ENCODE measurements around the gene RELN.
"Not testable (repeated sequence)": the region's sequence is repeated elsewhere in the genome, so short reads cannot be mapped to it uniquely, and the experiment has no call there.

RELN gene

GRCh38 chr7:103795107-103795506 lies 194.4 kb downstream of the RELN start:
- Histone ChIP-seq H3K4me3 (ENCODE audit: low read length) (no peak overlapping the region), H3K27ac (ENCODE audit: low read length) (no peak overlapping the region), H3K36me3 (ENCODE audit: control insufficient read depth, insufficient read depth, low read length) (no peaks in the 10 kb centered on the region), H3K27me3 (ENCODE audit: control insufficient read depth, insufficient read depth, low read length) (no peaks in the 10 kb centered on the region), H3K4me1 (ENCODE audit: control insufficient read depth, insufficient read depth, low read length) (no peaks in the 10 kb centered on the region), H3K9me3 (ENCODE audit: control insufficient read depth, insufficient read depth, low read length) (no peaks in the 10 kb centered on the region)
- no peak for DNase-seq (ENCODE audit: low read depth, low spot score)
- no CpG with 5 or more reads among the region's 1 CpG for WGBS (ENCODE audit: insufficient coverage, insufficient read length)

- Histone ChIP-seq H3K4me1 (ENCODE audit: control insufficient read depth, insufficient read depth, low read length) (no peaks in the 10 kb centered on the region), H3K27me3 (ENCODE audit: control insufficient read depth, insufficient read depth, low read length) (no peaks in the 10 kb centered on the region), H3K36me3 (ENCODE audit: control insufficient read depth, insufficient read depth, low read length) (no peaks in the 10 kb centered on the region), H3K4me3 (ENCODE audit: low read length) (no peak overlapping the region), H3K9me3 (ENCODE audit: control insufficient read depth, insufficient read depth, low read length) (no peaks in the 10 kb centered on the region), H3K27ac (ENCODE audit: low read length) (no peak overlapping the region)
- WGBS (ENCODE audit: insufficient coverage, insufficient read length), result no CpG with 5 or more reads among the region's 1 CpG
- no peak for DNase-seq (ENCODE audit: low read depth, low spot score)
Measured at GRCh38 chr7:103794424-103794823, 195.0 kb downstream of the RELN start.

GRCh38 chr7:103793614-103794013 lies 195.8 kb downstream of the RELN start:
- no peak for DNase-seq (ENCODE audit: low read depth, low spot score)
- no peak overlapping the region for H3K4me3 ChIP-seq (ENCODE audit: low read length)
- no peaks in the 10 kb centered on the region for H3K9me3 ChIP-seq (ENCODE audit: control insufficient read depth, insufficient read depth, low read length)
- no peaks in the 10 kb centered on the region for H3K4me1 ChIP-seq (ENCODE audit: control insufficient read depth, insufficient read depth, low read length)
- H3K36me3 ChIP-seq (ENCODE audit: control insufficient read depth, insufficient read depth, low read length), result no peaks in the 10 kb centered on the region
- no peaks in the 10 kb centered on the region for H3K27me3 ChIP-seq (ENCODE audit: control insufficient read depth, insufficient read depth, low read length)
- WGBS (ENCODE audit: insufficient coverage, insufficient read length), result no CpG with 5 or more reads among the region's 5 CpGs
- no peak overlapping the region for H3K27ac ChIP-seq (ENCODE audit: low read length)

DNA sequence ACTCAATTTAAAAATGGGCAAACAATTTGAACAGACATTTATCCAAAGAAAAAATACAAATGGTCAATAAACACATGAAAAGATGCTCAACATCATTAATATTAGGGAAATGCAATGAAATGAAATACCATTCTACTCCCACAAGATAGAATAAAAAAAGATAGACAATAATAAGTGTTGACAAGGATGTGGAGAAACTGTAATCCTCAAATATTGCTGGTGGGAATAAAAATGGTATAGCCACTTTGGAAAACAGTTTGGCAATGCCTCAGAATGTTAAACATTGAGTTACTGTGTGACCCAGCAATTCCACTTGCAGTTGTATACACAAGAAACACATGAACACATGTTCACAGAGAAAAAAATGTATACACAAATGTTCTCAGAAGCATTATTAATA lies 197.6 kb downstream of the RELN start:
- no peaks in the 10 kb centered on the region for H3K9me3 ChIP-seq (ENCODE audit: control insufficient read depth, insufficient read depth, low read length)
- H3K4me3 ChIP-seq (ENCODE audit: low read length), result no peak overlapping the region
- no peaks in the 10 kb centered on the region for H3K4me1 ChIP-seq (ENCODE audit: control insufficient read depth, insufficient read depth, low read length)
- no peak for DNase-seq (ENCODE audit: low read depth, low spot score)
- H3K27me3 ChIP-seq (ENCODE audit: control insufficient read depth, insufficient read depth, low read length), result no peaks in the 10 kb centered on the region
- H3K36me3 ChIP-seq (ENCODE audit: control insufficient read depth, insufficient read depth, low read length), result no peaks in the 10 kb centered on the region
- H3K27ac ChIP-seq (ENCODE audit: low read length), result no peak overlapping the region

- not testable (repeated sequence) for H3K9me3 ChIP-seq (ENCODE audit: control insufficient read depth, insufficient read depth, low read length); H3K36me3 ChIP-seq (ENCODE audit: control insufficient read depth, insufficient read depth, low read length); H3K4me1 ChIP-seq (ENCODE audit: control insufficient read depth, insufficient read depth, low read length); H3K27ac ChIP-seq (ENCODE audit: low read length); H3K27me3 ChIP-seq (ENCODE audit: control insufficient read depth, insufficient read depth, low read length); H3K4me3 ChIP-seq (ENCODE audit: low read length); DNase-seq (ENCODE audit: low read depth, low spot score)
- WGBS (ENCODE audit: insufficient coverage, insufficient read length), result no CpG with 5 or more reads among the region's 1 CpG
Measured at GRCh38 chr7:103787041-103787440, 202.4 kb downstream of the RELN start.

GRCh38 chr7:103784646-103785286 lies 204.7 kb downstream of the RELN start:
- H3K9me3 ChIP-seq (ENCODE audit: control insufficient read depth, insufficient read depth, low read length), result no peaks in the 10 kb centered on the region
- no peaks in the 10 kb centered on the region for H3K27me3 ChIP-seq (ENCODE audit: control insufficient read depth, insufficient read depth, low read length)
- no peaks in the 10 kb centered on the region for H3K36me3 ChIP-seq (ENCODE audit: control insufficient read depth, insufficient read depth, low read length)
- DNase-seq (ENCODE audit: low read depth, low spot score), result no peak
- H3K4me3 ChIP-seq (ENCODE audit: low read length), result no peak overlapping the region
- no peak overlapping the region for H3K27ac ChIP-seq (ENCODE audit: low read length)
- H3K4me1 ChIP-seq (ENCODE audit: control insufficient read depth, insufficient read depth, low read length), result no peaks in the 10 kb centered on the region
- no CpG with 5 or more reads among the region's 1 CpG for WGBS (ENCODE audit: insufficient coverage, insufficient read length)

DNA sequence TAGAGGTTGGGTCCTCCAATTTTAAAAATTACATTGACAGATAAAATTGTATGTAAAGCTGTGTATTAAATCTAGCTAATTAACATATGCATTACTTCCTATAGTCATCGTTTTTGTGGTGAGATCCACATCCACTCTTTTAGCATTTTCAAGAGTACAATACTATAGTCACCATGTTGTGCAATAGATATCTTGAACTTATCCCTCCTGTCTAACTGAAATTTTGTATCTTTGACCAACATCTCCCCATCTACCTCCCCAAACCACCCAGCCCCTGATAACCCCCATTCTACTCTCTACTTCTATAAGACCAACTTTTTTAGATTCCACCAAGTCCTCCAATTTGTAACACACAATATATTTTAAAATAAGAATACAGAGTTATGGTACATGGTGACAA lies 208.0 kb downstream of the RELN start:
- H3K36me3 ChIP-seq (ENCODE audit: control insufficient read depth, insufficient read depth, low read length), result no peaks in the 10 kb centered on the region
- H3K4me1 ChIP-seq (ENCODE audit: control insufficient read depth, insufficient read depth, low read length), result no peaks in the 10 kb centered on the region
- DNase-seq (ENCODE audit: low read depth, low spot score), result no peak
- H3K4me3 ChIP-seq (ENCODE audit: low read length), result no peak overlapping the region
- WGBS (ENCODE audit: insufficient coverage, insufficient read length), result no CpG with 5 or more reads among the region's 1 CpG
- no peaks in the 10 kb centered on the region for H3K27me3 ChIP-seq (ENCODE audit: control insufficient read depth, insufficient read depth, low read length)
- no peaks in the 10 kb centered on the region for H3K9me3 ChIP-seq (ENCODE audit: control insufficient read depth, insufficient read depth, low read length)
- H3K27ac ChIP-seq (ENCODE audit: low read length), result no peak overlapping the region

- DNase-seq (ENCODE audit: low read depth, low spot score); H3K27me3 ChIP-seq (ENCODE audit: control insufficient read depth, insufficient read depth, low read length); H3K4me3 ChIP-seq (ENCODE audit: low read length); H3K36me3 ChIP-seq (ENCODE audit: control insufficient read depth, insufficient read depth, low read length); H3K4me1 ChIP-seq (ENCODE audit: control insufficient read depth, insufficient read depth, low read length); H3K27ac ChIP-seq (ENCODE audit: low read length); H3K9me3 ChIP-seq (ENCODE audit: control insufficient read depth, insufficient read depth, low read length): not testable (repeated sequence)
- WGBS (ENCODE audit: insufficient coverage, insufficient read length), result no CpG with 5 or more reads among the region's 2 CpGs
Measured at GRCh38 chr7:103780561-103780960, 208.9 kb downstream of the RELN start.

GRCh38 chr7:103777440-103777839 lies 212.0 kb downstream of the RELN start:
- no peak for DNase-seq (ENCODE audit: low read depth, low spot score)
- H3K27me3 ChIP-seq (ENCODE audit: control insufficient read depth, insufficient read depth, low read length), result no peaks in the 10 kb centered on the region
- WGBS (ENCODE audit: insufficient coverage, insufficient read length), result no CpG with 5 or more reads among the region's 6 CpGs
- no peaks in the 10 kb centered on the region for H3K4me1 ChIP-seq (ENCODE audit: control insufficient read depth, insufficient read depth, low read length)
- H3K4me3 ChIP-seq (ENCODE audit: low read length), result no peak overlapping the region
- no peaks in the 10 kb centered on the region for H3K36me3 ChIP-seq (ENCODE audit: control insufficient read depth, insufficient read depth, low read length)
- no peak overlapping the region for H3K27ac ChIP-seq (ENCODE audit: low read length)
- no peaks in the 10 kb centered on the region for H3K9me3 ChIP-seq (ENCODE audit: control insufficient read depth, insufficient read depth, low read length)

GRCh38 chr7:103773726-103774125 lies 215.7 kb downstream of the RELN start:
- no peak overlapping the region for H3K4me3 ChIP-seq (ENCODE audit: low read length)
- no peaks in the 10 kb centered on the region for H3K36me3 ChIP-seq (ENCODE audit: control insufficient read depth, insufficient read depth, low read length)
- no peaks in the 10 kb centered on the region for H3K27me3 ChIP-seq (ENCODE audit: control insufficient read depth, insufficient read depth, low read length)
- DNase-seq (ENCODE audit: low read depth, low spot score), result no peak
- H3K9me3 ChIP-seq (ENCODE audit: control insufficient read depth, insufficient read depth, low read length), result no peaks in the 10 kb centered on the region
- WGBS (ENCODE audit: insufficient coverage, insufficient read length), result no CpG with 5 or more reads among the region's 7 CpGs
- H3K4me1 ChIP-seq (ENCODE audit: control insufficient read depth, insufficient read depth, low read length), result no peaks in the 10 kb centered on the region
- no peak overlapping the region for H3K27ac ChIP-seq (ENCODE audit: low read length)

DNA sequence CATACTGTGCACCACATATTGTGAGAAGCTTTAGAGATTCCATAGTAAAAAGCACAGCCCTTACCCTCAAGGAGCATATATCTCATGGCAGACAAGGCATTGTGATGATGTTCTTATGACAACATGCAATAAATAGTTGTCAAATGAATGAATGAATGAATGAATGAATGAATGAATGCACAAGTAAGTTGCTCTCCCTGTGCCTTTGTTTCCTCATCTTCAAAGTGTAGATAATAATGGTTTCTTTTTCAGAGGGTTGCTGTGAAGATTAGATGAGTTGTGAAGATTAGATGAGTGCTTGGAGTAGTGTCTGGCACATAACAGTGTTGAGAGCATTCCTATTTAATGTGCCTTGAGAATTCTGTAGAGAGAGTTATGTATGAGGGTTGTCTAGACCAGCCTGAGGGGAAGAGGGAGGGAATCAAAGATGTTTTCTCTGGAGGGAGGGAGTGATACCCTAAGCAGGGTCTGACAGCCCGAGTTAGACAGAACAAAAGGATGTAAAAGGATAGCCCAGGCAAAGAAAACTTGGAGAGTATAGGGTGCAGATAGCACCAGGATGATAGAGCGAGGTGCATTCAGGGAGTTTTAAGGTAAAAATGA lies 217.2 kb downstream of the RELN start:
- H3K27me3 ChIP-seq (ENCODE audit: control insufficient read depth, insufficient read depth, low read length), result no peaks in the 10 kb centered on the region
- no peak overlapping the region for H3K4me3 ChIP-seq (ENCODE audit: low read length)
- no peaks in the 10 kb centered on the region for H3K9me3 ChIP-seq (ENCODE audit: control insufficient read depth, insufficient read depth, low read length)
- no CpG with 5 or more reads among the region's 2 CpGs for WGBS (ENCODE audit: insufficient coverage, insufficient read length)
- no peak for DNase-seq (ENCODE audit: low read depth, low spot score)
- H3K4me1 ChIP-seq (ENCODE audit: control insufficient read depth, insufficient read depth, low read length), result no peaks in the 10 kb centered on the region
- H3K27ac ChIP-seq (ENCODE audit: low read length), result no peak overlapping the region
- H3K36me3 ChIP-seq (ENCODE audit: control insufficient read depth, insufficient read depth, low read length), result no peaks in the 10 kb centered on the region
